PC-3 (cell line): Measurements from ENCODE around the gene IL24. TPM values are rescaled to one million over a fixed set of nuclear protein-coding genes. Genes with fewer than 3 reads are reported as not detected.
A peak's percentile ranks its signal among the peaks of the same experiment; 100 is the strongest.

ENCODE experiments used
- ATAC-seq: fragments of 200-7000 bp; cut with Tn5 transposase; 2 replicates; pipeline ENCODE4 v1.9.1; 2020; ENCODE audit warnings: mild to moderate bottlenecking, moderate library complexity
- BruUV-seq: library from RNA; stranded (reverse); fragments of 400-500 nt; replicated peaks from 2 replicates; lab custom pipeline; 2021; lab: Mats Ljungman, UMichigan
- CTCF ChIA-PET: fragments of 300-600 bp; sonication (Branson Sonifier 250); formaldehyde crosslinking; loops from one replicate; lab custom pipeline; 2022; ENCODE audit warnings: antibody characterized with exemption; lab: Charles Lee
- POLR2A ChIA-PET: fragments of 300-600 bp; sonication (Branson Sonifier 250); formaldehyde crosslinking; loops from one replicate; lab custom pipeline; 2022; ENCODE audit warnings: antibody characterized with exemption; ENCODE audit not compliant: unreplicated experiment; lab: Charles Lee
- DNase-seq: peaks from one replicate; pipeline ENCODE4 v3.0.0-alpha.2; 2015
- H2AFZ ChIP-seq: fragments of 300-600 bp; sonication (generic); 2 replicates; pipeline ENCODE4 v1.6.0; 2016; ENCODE audit warnings: antibody characterized with exemption, low read length
- H3F3A ChIP-seq: fragments of 300-600 bp; sonication (generic); one replicate; pipeline ENCODE4 v1.6.0; 2017; ENCODE audit warnings: antibody characterized with exemption, low read length, control low read depth, mild to moderate bottlenecking; ENCODE audit not compliant: unreplicated experiment
- H3K27ac ChIP-seq: fragments of 300-600 bp; sonication (generic); 2 replicates; pipeline ENCODE4 v1.5.1; 2016; ENCODE audit warnings: mild to moderate bottlenecking, low read length
- H3K27me3 ChIP-seq: fragments of 300-600 bp; sonication (generic); 2 replicates; pipeline ENCODE4 v1.6.1; 2016; ENCODE audit warnings: low read length, mixed read lengths
- H3K36me3 ChIP-seq: fragments of 300-600 bp; sonication (generic); 2 replicates; pipeline ENCODE4 v1.6.1; 2016; ENCODE audit warnings: low read depth, mixed run types, low read length, mixed read lengths
- H3K4me1 ChIP-seq: fragments of 300-600 bp; sonication (generic); 2 replicates; pipeline ENCODE4 v1.5.1; 2016; ENCODE audit warnings: low read length; ENCODE audit not compliant: insufficient read depth
- H3K4me2 ChIP-seq: fragments of 300-600 bp; sonication (generic); 2 replicates; pipeline ENCODE4 v1.6.0; 2016; ENCODE audit warnings: low read length
- H3K4me3 ChIP-seq: fragments of 300-600 bp; sonication (generic); 2 replicates; pipeline ENCODE4 v1.5.1; 2016; ENCODE audit warnings: mild to moderate bottlenecking, low read length, mixed read lengths
- H3K79me2 ChIP-seq: fragments of 300-600 bp; sonication (generic); 2 replicates; pipeline ENCODE4 v1.6.1; 2017; ENCODE audit warnings: low read length, mixed read lengths
- H3K9ac ChIP-seq: fragments of 300-600 bp; sonication (generic); 2 replicates; pipeline ENCODE4 v1.6.0; 2016; ENCODE audit warnings: mild to moderate bottlenecking, low read length
- H3K9me2 ChIP-seq: fragments of 300-600 bp; sonication (generic); replicated peaks from 2 replicates; pipeline ENCODE4 v1.6.1; 2016; ENCODE audit warnings: mixed run types, low read length, mixed read lengths
- H3K9me3 ChIP-seq: fragments of 300-600 bp; sonication (generic); 2 replicates; pipeline ENCODE4 v1.6.1; 2016; ENCODE audit warnings: low read length, mixed read lengths
- H4K20me1 ChIP-seq: fragments of 300-600 bp; sonication (generic); 2 replicates; pipeline ENCODE4 v1.6.1; 2016; ENCODE audit warnings: low read length, mixed read lengths
- CTCF ChIP-seq: fragments of 300-600 bp; sonication (generic); conservative IDR thresholded peaks from 2 replicates; pipeline ENCODE4 v1.5.1; 2017; ENCODE audit warnings: antibody characterized with exemption, low read depth, mild to moderate bottlenecking, low read length
- EZH2 ChIP-seq: fragments of 300-600 bp; sonication (generic); IDR thresholded peaks from one replicate; pipeline ENCODE4 v1.6.1; 2017; ENCODE audit warnings: antibody characterized with exemption, mild to moderate bottlenecking, low read length; ENCODE audit not compliant: unreplicated experiment
- EZH2phosphoT487 ChIP-seq: fragments of 300-600 bp; sonication (generic); IDR thresholded peaks from 2 replicates; pipeline ENCODE4 v1.6.1; 2018; ENCODE audit warnings: mild to moderate bottlenecking, antibody characterized with exemption, low read length, borderline replicate concordance
- intact Hi-C: fragments of 100-400 bp; cut with micrococcal nuclease; formaldehyde crosslinking; loops from 2 replicates; pipeline ENCODE4 v1.9.0; 2023
- total RNA-seq: library from RNA; depleted of rRNA; stranded (reverse); fragments of >200 nt; gene quantifications from 2 replicates; pipeline ENCODE4 v1.2.3, GENCODE V29; 2014

The IL24 gene
- total RNA-seq, 1 experiment from 2014 or later: 1.9 TPM

- no TSS peak for BruUV-seq
- CTCF ChIA-PET: interaction anchor here (0.6 to 1.2 kb wide), 3 partner anchors 32 to 127 kb away, joined by 4 to 7 read pairs (median 5); no protein-coding TSS in a partner anchor
Measured at GRCh38 chr1:206854401-206855129, 42.7 kb upstream of the IL24 start.

GRCh38 chr1:206855859-206856258 lies 41.4 kb upstream of the IL24 start:
- H3K9me2 ChIP-seq: no peaks in the 10 kb centered on the region
- CTCF ChIA-PET: interaction anchor here (1.2 kb wide), 1 partner anchor 126 kb away, joined by 4 read pairs; no protein-coding TSS in a partner anchor

More at GRCh38 chr1:206854401-206855129, 42.7 kb upstream of the IL24 start:
- peaks cover 5% of the 10 kb centered on the region; the same call in 1 of the 2 replicates for H3K4me1 ChIP-seq
- POLR2A ChIA-PET: no interaction called here
- no peak overlapping the region for H3K4me2 ChIP-seq
- H2AFZ ChIP-seq: no peak overlapping the region
- H3K9me3 ChIP-seq: peaks cover 11% of the 10 kb centered on the region
- TF ChIP-seq EZH2phosphoT487 (no peak), EZH2 (no peak)
- H3K27ac ChIP-seq: no peak overlapping the region
- no peak overlapping the region for H3K4me3 ChIP-seq
- DNase-seq (no peak), ATAC-seq (peak; percentile 27; the same call in 1 of the 2 replicates)
- no peaks in the 10 kb centered on the region for H4K20me1 ChIP-seq
- no peaks in the 10 kb centered on the region for H3K36me3 ChIP-seq
- H3K79me2 ChIP-seq: no peaks in the 10 kb centered on the region
- no peak overlapping the region for H3K9ac ChIP-seq
- no peaks in the 10 kb centered on the region for H3K9me2 ChIP-seq
- no peaks in the 10 kb centered on the region for H3F3A ChIP-seq
- intact Hi-C loops: no loop called here
- peaks cover 31% of the 10 kb centered on the region for H3K27me3 ChIP-seq

More at GRCh38 chr1:206855859-206856258, 41.4 kb upstream of the IL24 start:
- Histone ChIP-seq H4K20me1 (no peaks in the 10 kb centered on the region), H2AFZ (no peak overlapping the region), H3K9ac (no peak overlapping the region), H3K4me1 (peaks cover 5% of the 10 kb centered on the region; the same call in 1 of the 2 replicates), H3K9me3 (peaks cover 11% of the 10 kb centered on the region), H3F3A (no peaks in the 10 kb centered on the region), H3K4me2 (no peak overlapping the region), H3K27ac (no peak overlapping the region), H3K4me3 (no peak overlapping the region), H3K27me3 (peaks cover 18% of the 10 kb centered on the region), H3K79me2 (no peaks in the 10 kb centered on the region), H3K36me3 (no peaks in the 10 kb centered on the region)
- ATAC-seq: no peak
- no peak for DNase-seq
- POLR2A ChIA-PET: no interaction called here
- BruUV-seq: no TSS peak
- TF ChIP-seq EZH2phosphoT487 (no peak), EZH2 (no peak), CTCF (no peak)
- intact Hi-C loops: no loop called here
